ENCODE data around the gene SPECC1. TPM values are rescaled to one million over a fixed set of nuclear protein-coding genes. Genes with fewer than 3 reads are reported as not detected.

Gene SPECC1
- polyA plus RNA-seq, 3 donors, result 36.0 to 58.4 (median 50.5) TPM

DNA sequence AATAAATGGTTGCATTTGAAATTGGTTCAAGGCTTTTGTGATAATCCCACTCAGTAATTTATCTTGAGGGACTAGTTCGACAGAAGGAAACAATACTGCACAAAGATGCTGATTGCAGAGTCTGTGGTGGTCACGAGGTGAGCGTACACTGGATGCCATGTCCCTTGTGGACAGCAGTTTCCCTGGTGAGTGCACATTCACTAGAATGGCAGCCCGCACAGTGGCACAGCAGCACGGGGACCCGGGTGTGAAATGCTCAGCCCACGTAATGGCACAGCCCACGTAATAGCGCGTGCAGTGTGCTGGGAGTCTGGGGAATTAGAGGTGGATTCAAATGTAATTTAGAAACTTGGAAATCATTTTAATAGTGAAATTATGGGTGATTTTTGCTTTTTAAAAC is 304.1 kb downstream of the SPECC1 start:
- Histone ChIP-seq H3K4me2 (replicated peaks; ENCODE audit: extremely low read depth, low read length, poor library complexity, severe bottlenecking) (no peak overlapping the region), H3K9ac (ENCODE audit: insufficient read depth, low read length, poor library complexity, severe bottlenecking) (no peak overlapping the region), H3K4me3 (replicated peaks in 1 of 3; ENCODE audit: low read depth in 2 of 3, low read length in 3 of 3) (no peak overlapping the region), H3K27ac (ENCODE audit: low read depth in 1 of 2, low read length in 2 of 2) (no peak overlapping the region), H3K4me1 (ENCODE audit: control insufficient read depth in 1 of 2, insufficient read depth in 2 of 2, low read length in 2 of 2) (no peaks in the 10 kb centered on the region), H3K36me3 (replicated peaks in 1 of 2; ENCODE audit: control insufficient read depth in 1 of 2, insufficient read depth in 2 of 2, low read length in 2 of 2) (peaks cover 47 to 78% of the 10 kb centered on the region in 2 donors), H3K27me3 (ENCODE audit: control insufficient read depth in 2 of 2, insufficient read depth in 2 of 2, low read length in 2 of 2) (no peaks in the 10 kb centered on the region), H2AFZ (ENCODE audit: insufficient read depth, low read depth, low read length, poor library complexity, severe bottlenecking) (no peak overlapping the region), H3K79me2 (ENCODE audit: insufficient read depth, low read length) (no peaks in the 10 kb centered on the region), H4K20me1 (ENCODE audit: insufficient read depth, low read length) (no peaks in the 10 kb centered on the region), H3K9me3 (replicated peaks in 1 of 2; ENCODE audit: control insufficient read depth in 1 of 2, insufficient read depth in 1 of 2, low read length in 2 of 2) (no peaks in the 10 kb centered on the region)
- Mint-ChIP-seq H3K4me3 (no peak overlapping the region), H3K27ac (peak overlapping the region in 2 of 7 donors; percentile 14 to 60), H3K9me3 (peaks cover 0 to 2% (median 0%) of the 10 kb centered on the region in 7 donors), H3K4me1 (no peaks in the 10 kb centered on the region), H3K27me3 (ENCODE audit: low read depth in 3 of 3) (peaks cover 0 to 1% (median 1%) of the 10 kb centered on the region in 3 donors), H3K36me3 (peaks cover 66 to 89% of the 10 kb centered on the region in 2 donors)
- TF ChIP-seq, protein P1, sequence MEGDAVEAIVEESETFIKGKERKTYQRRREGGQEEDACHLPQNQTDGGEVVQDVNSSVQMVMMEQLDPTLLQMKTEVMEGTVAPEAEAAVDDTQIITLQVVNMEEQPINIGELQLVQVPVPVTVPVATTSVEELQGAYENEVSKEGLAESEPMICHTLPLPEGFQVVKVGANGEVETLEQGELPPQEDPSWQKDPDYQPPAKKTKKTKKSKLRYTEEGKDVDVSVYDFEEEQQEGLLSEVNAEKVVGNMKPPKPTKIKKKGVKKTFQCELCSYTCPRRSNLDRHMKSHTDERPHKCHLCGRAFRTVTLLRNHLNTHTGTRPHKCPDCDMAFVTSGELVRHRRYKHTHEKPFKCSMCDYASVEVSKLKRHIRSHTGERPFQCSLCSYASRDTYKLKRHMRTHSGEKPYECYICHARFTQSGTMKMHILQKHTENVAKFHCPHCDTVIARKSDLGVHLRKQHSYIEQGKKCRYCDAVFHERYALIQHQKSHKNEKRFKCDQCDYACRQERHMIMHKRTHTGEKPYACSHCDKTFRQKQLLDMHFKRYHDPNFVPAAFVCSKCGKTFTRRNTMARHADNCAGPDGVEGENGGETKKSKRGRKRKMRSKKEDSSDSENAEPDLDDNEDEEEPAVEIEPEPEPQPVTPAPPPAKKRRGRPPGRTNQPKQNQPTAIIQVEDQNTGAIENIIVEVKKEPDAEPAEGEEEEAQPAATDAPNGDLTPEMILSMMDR (IDR thresholded peaks at IDR 0.05), result no peak
- DNase-seq, result no peak
- over 99% methylated on average over 10 of the region's 10 CpGs for WGBS (ENCODE audit: insufficient coverage)
- intact Hi-C loops (cut with micrococcal nuclease), result loop anchor here in 1 of 2 donors (10.0 kb wide), 1 partner anchor 319 kb away; no protein-coding TSS in a partner anchor

DNA sequence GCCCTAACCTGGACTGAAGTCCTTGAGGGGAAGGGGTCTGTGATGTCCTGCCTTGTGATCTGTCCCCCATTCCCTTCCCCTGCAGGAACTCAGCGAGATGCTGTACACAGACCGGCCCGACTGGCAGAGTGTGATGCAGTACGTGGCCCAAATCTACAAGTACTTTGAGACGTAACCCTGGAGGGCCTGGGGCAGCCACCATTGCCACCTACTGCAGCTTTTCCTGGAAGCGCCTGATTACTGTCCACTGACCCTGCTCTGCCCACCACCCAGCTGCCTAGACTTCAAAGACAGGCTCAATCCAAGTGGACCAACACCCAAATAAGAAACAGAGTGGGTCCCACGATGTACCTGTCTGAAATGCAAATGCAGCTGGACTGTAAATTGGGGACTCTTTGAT is 304.7 kb downstream of the SPECC1 start:
- Histone ChIP-seq H3K27me3 (ENCODE audit: control insufficient read depth in 2 of 2, insufficient read depth in 2 of 2, low read length in 2 of 2) (no peaks in the 10 kb centered on the region), H3K4me3 (replicated peaks in 1 of 3; ENCODE audit: low read depth in 2 of 3, low read length in 3 of 3) (no peak overlapping the region), H3K4me2 (replicated peaks; ENCODE audit: extremely low read depth, low read length, poor library complexity, severe bottlenecking) (no peak overlapping the region), H3K9ac (ENCODE audit: insufficient read depth, low read length, poor library complexity, severe bottlenecking) (no peak overlapping the region), H2AFZ (ENCODE audit: insufficient read depth, low read depth, low read length, poor library complexity, severe bottlenecking) (no peak overlapping the region), H3K9me3 (replicated peaks in 1 of 2; ENCODE audit: control insufficient read depth in 1 of 2, insufficient read depth in 1 of 2, low read length in 2 of 2) (no peaks in the 10 kb centered on the region), H3K36me3 (replicated peaks in 1 of 2; ENCODE audit: control insufficient read depth in 1 of 2, insufficient read depth in 2 of 2, low read length in 2 of 2) (peaks cover 43 to 79% of the 10 kb centered on the region in 2 donors), H3K27ac (ENCODE audit: low read depth in 1 of 2, low read length in 2 of 2) (no peak overlapping the region), H3K79me2 (ENCODE audit: insufficient read depth, low read length) (no peaks in the 10 kb centered on the region), H4K20me1 (ENCODE audit: insufficient read depth, low read length) (no peaks in the 10 kb centered on the region), H3K4me1 (ENCODE audit: control insufficient read depth in 1 of 2, insufficient read depth in 2 of 2, low read length in 2 of 2) (no peaks in the 10 kb centered on the region)
- H3K9me3 Mint-ChIP-seq, result peaks cover 0 to 2% (median 0%) of the 10 kb centered on the region in 7 donors
- peaks cover 0 to 1% (median 1%) of the 10 kb centered on the region in 3 donors for H3K27me3 Mint-ChIP-seq (ENCODE audit: low read depth in 3 of 3)
- H3K36me3 Mint-ChIP-seq, result peaks cover 66 to 83% of the 10 kb centered on the region in 2 donors
- 90% methylated on average over 6 of the region's 7 CpGs for WGBS (ENCODE audit: insufficient coverage)
- intact Hi-C loops (cut with micrococcal nuclease), result loop anchor here in 1 of 2 donors (10.0 kb wide), 1 partner anchor 319 kb away; no protein-coding TSS in a partner anchor
- H3K27ac Mint-ChIP-seq, result peak overlapping the region in 1 of 7 donors; percentile 3
- H3K4me1 Mint-ChIP-seq, result no peaks in the 10 kb centered on the region
- DNase-seq, result no peak
- no peak overlapping the region for H3K4me3 Mint-ChIP-seq
- TF ChIP-seq, protein P1 (IDR thresholded peaks at IDR 0.05), result no peak
